ENCODE data around the gene SLC35F2.

SLC35F2 gene

GRCh38 chr11:107785401-107785800 is 73.2 kb downstream of the SLC35F2 start:
- TF ChIP-seq CTCF (conservative IDR thresholded peaks at IDR 0.05; ENCODE audit: low read length), result no peak
- no peak for DNase-seq (ENCODE audit: low read depth)
- H3K4me3 ChIP-seq (ENCODE audit: low read length), result no peak overlapping the region

DNA sequence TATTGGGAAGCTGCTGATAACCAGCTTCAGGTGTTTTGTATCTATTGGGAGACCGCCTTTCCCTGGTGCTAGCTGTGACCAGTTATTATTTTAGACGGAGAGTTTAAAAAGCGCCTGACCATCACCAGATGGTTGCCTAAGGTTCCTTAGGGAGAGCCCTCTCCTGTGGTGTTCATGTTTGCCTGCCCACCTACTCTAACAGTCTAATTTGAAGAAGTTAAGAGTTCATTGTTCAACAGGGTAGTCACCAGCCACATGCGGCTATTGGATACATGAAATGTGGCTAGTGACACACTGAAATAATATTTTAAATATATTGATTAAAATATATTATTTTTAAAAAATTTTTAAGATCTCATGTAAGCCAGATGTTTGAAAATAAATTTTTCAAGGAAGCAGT is 75.5 kb downstream of the SLC35F2 start:
- no peak for TF ChIP-seq CTCF (conservative IDR thresholded peaks at IDR 0.05; ENCODE audit: low read length)
- H3K4me3 ChIP-seq (ENCODE audit: low read length), result no peak overlapping the region
- no peak for DNase-seq (ENCODE audit: low read depth)

GRCh38 chr11:107780775-107781174 is 77.8 kb downstream of the SLC35F2 start:
- H3K4me3 ChIP-seq (ENCODE audit: low read length), result no peak overlapping the region
- TF ChIP-seq CTCF (conservative IDR thresholded peaks at IDR 0.05; ENCODE audit: low read length), result no peak
- no peak for DNase-seq (ENCODE audit: low read depth)

DNA sequence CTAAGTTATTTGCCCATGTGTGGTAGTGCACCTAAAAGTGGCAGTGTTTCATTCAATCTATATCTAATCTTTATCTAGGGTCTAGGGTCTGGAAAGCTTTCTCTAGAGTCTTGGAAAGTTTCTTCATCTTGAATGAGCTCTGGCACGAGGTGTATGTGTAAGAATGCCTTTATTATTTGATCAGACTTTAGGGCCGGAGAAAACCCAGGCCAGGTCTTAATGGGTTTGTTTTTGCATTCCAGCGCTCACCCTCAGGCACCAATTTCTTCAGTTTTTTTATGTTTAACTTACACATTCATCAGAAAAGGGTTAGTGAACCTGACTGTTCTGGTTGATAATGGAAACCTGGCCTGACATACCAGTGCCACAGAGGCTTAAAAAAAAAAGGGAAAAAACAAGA is 78.5 kb downstream of the SLC35F2 start:
- no peak overlapping the region for H3K4me3 ChIP-seq (ENCODE audit: low read length)
- DNase-seq (ENCODE audit: low read depth), result no peak
- TF ChIP-seq CTCF (conservative IDR thresholded peaks at IDR 0.05; ENCODE audit: low read length), result no peak

GRCh38 chr11:107778839-107779517 is 79.6 kb downstream of the SLC35F2 start:
- DNase-seq (ENCODE audit: low read depth), result no peak
- TF ChIP-seq CTCF (conservative IDR thresholded peaks at IDR 0.05; ENCODE audit: low read length), result no peak
- no peak overlapping the region for H3K4me3 ChIP-seq (ENCODE audit: low read length)

DNA sequence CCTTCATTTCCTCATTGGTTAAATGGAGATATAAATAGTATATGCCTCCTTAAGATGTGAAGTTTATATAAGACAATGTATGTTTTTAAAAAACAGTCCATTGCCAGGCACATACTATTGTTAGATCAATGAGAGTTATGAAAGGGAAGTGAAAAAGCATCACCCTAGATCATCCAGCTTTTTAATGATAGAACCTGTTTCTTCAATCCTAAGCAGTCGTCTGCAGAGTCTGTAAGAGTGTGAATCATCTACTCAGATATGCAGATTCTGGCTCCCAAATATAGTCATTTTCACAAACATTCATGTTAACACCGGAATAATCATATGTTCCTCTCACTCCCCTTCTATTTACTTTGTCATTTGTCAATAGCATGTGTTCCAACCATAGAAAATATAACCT is 81.5 kb downstream of the SLC35F2 start:
- no peak overlapping the region for H3K4me3 ChIP-seq (ENCODE audit: low read length)
- TF ChIP-seq CTCF (conservative IDR thresholded peaks at IDR 0.05; ENCODE audit: low read length), result no peak

GRCh38 chr11:107776062-107776461 is 82.5 kb downstream of the SLC35F2 start:
- no peak for DNase-seq (ENCODE audit: low read depth)
- H3K4me3 ChIP-seq (ENCODE audit: low read length), result no peak overlapping the region
- TF ChIP-seq CTCF (conservative IDR thresholded peaks at IDR 0.05; ENCODE audit: low read length), result no peak

More for the DNA sequence above, 81.5 kb downstream of the SLC35F2 start:
- DNase-seq (ENCODE audit: low read depth), result no peak

All from AG10803 (cell line).